DMS53 treated with DMSO at 0.1 percent for 48 hours (cell line): Measurements from ENCODE around the gene ERF.

Source experiments
- DNase-seq: peaks from one replicate; lab custom pipeline; 2025; ENCODE audit not compliant: unreplicated experiment; lab: John Stamatoyannopoulos, UW

The ERF gene

DNA sequence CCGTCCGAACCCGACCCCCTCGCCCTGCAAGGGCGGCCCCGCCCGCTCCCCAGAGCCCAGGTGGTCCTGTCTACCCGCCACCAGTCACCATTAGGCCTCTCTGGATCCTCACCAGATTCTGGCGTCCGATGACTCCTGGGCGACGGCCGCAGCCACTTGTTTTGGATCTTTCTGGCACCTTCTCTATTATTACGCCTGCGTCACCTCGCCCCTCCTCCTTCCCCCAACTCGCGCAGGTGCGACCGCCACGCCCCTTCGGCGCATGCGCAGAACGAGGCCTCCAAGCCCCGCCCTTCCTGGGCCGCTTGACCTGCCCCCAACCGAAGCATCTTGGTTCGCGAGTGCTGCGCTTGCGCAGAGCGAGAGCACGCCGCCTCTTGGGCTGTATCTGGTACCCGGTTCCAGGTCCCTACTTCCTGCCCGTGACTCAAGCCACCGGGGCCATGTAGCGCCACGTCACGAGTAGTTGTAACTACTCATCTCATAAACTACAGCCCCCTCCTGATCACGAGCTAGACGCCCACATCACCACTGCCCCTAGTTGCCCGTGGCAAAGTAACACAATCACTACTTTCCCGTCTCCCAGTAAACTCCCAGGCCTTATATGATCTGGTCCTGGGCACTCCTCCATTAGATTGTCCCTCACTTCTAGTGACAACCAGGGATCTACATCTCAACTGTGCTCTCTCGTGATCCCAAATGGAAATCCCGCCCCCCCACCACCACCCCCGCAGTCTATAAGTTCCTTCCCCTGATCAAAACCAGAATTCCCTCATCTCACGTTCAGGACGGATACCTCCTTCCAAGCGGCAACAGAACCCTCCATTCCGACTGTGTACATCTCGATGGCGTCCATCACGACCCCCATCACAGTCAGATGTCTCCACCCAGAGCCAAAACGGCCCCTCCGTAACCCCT, 37.1 kb downstream of the ERF start, which contains the start of gene DEDD2:
Gene DEDD2 (minus strand): TSS at position 158 of the 918 bp plus-strand sequence. CDS start 670 bp downstream, outside the sequence.
- DNase-seq: peak; percentile 96

DNA sequence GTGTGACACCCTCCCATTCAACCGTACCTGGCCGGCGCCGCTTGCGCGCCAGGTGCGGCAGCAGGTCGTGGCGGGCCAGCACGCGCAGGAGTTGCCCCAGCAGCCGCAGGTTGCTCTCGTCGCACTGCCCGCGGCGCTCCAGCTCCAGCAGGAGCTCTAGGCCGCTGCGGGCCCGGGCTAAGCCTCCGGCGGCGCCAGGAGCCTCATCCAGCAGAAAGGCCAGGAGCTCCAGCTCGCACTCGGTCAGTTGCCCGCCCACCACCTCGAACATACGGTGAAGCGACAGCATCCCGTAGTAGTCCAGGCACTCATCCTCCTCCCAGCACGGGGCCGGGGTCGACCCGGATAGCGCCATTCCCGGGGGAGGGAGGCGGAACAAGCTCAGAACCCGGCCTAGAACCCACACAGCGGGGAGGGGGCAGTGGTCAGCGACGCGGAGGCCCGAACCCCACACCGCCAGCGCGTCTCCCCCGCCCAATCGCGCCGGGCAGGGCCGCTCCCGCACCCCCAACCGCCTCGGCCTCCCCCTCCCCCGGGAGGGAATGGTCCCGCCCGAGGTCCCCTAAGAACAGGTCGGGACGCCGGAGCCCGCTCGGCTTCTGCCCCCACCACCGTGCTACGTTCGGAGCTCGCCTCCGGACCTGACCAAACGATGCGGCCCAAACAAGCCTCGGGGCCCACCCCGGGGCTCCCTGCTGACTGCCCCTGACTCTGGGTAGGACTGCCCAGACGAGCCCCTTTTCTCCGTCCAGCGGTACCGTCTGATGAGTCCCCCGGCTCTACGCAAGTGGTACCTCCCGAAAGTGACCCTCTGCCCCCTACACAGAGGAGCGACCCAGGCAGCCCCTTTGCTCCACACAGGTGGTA, 38.0 kb downstream of the ERF start:
- DNase-seq: peak; percentile 21

DNA sequence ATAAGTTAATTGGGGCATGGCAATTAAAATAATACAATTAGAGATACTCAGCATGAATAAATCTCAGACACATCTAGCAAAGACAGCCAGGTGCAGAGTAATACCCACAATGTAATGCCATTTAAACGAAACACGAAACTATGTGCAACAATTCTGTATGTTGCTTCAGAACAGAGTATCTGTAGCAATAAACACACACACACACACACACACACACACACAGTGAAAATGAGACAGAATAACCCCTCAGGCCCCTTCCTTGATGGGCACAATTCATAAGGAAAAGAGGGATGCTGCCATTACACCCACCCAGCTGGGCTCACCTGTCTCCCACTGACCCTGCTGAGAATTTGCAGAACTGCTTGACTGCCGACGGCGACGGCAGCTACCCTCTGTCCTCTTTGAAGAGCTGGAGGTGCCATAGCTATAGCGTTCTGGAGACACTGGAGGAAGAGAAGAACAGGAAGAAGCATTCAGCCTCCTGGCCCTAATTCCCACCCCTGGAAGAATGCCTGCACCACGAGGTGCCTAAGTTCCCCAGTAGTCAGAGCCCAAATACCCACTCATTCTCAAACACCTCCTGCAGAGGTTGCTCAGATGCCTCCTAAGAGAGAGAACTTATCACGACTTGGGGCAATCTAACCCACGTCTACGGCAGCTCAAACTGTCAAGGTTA, 40.0 kb downstream of the ERF start:
- DNase-seq: no peak

DNA sequence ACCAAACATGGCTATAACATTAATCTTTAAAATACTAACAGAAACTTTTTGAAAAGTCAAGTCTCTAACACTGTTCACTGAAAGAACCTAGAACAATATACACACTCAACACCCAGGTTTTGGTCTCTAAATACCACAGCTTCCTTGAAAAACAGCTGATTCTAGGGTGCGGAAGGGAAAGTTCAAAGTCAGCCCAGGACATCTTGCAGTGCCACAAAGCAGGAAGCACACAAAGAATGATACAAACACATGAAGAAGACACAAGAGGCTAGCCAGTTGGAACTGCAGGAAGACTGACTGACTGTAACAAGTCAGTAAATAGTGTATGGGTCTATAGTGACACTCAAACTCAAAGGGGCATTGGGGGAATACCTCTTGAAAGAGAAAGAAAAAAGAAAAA, 42.0 kb downstream of the ERF start:
- DNase-seq: no peak

DNA sequence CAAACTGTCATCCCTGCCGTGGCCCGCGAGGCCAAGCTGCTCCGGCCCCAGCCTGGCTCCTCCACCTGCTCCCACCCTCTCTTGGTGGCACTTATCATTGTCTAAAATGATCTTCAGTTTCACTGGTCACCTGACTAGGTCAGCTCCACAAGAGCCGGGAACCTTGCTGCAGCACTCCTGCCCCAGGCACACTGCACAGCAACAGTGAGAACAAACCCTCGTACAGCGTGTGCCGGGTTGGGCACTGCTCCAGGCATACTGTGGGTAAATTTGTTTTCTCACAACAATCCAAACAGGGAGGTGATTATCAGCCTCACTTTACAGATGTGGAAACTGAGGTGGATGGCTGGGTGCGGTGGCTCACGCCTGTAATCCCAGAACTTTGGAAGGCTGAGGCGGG, 46.3 kb downstream of the ERF start:
- no peak for DNase-seq

DNA sequence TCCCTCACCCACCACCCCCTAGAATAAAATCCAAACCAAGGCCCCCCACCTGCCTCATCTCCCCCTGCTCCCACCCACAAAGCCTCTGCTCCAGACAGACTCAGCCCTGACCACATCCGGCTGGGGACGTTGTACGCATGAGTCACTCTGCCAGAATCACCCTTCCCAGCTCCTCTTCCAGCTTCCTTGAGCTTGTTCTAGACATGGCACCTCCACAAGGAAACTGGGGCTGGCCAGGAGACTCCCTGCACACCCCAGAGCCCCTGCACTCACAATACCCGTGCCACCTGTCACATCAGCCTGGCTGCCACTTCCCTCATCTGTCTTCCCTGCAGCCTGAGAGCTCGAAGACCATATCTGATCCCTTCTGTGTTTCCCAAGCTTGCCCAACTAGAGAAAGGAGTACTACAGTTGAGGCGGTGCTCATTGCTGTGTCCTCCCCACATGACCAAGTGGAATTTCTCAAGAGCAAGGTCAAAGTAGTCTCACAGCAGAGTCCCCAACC, 47.1 kb downstream of the ERF start:
- no peak for DNase-seq

DNA sequence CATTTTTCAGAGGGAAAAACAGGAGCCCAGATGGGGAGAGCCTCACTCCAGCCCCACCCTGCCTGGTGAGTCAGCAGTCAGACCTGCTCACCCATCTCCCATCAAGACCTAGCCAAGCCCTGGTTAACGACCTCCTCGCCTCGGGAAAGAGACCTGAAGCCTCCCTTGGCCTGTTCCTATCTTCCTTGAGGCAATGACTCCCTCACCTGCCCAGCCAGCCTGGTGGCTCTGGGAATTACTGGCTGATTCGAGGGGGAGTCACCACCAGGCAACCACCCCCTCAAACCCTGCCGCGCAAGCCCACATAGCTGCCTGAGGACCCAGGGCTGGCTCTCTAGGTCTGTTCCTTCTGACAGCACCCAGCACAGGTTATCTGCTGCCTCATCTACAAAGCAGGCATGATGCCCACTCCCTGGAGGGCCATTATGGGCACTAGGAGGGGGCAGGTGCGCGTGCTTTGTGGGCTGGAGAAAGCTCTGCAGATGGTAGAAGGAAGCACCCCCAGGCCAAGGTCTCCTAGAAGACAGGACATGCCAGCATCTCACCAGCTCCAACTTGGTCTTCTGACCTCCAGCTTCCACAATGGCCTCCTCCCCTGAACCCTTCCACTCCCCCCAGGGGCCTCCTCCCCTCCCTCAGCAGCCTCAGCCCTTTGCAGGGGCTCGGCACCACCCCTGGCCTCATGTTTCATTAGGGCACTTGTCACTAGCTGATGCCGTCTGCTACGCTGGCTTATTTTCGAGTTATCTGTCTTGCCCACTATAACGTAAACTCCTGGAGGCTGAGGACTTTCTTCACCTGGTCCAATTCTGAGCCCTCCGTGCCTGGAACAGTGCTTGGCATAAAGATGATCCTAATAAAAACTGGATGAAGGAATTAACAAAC, 47.8 kb downstream of the ERF start:
- no peak for DNase-seq

DNA sequence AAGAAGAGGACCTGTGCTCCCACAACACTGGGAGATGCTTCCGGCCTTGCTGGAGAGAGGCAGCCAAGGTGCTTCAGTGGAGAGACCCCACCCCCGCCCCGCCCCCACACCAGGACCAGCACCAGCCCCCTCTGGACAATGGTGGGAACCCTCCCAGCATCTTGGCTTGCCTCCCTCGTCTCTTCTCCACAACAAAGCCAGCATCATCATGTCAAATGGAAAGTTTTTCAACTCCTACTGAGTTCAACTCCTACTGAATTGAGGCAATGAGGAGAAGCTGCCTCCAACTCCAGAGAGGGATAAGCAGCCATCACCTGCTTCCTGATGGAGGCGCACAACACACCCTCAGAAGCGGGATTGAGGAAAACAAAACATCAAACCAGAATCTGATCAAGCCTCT, 50.3 kb downstream of the ERF start:
- no peak for DNase-seq

DNA sequence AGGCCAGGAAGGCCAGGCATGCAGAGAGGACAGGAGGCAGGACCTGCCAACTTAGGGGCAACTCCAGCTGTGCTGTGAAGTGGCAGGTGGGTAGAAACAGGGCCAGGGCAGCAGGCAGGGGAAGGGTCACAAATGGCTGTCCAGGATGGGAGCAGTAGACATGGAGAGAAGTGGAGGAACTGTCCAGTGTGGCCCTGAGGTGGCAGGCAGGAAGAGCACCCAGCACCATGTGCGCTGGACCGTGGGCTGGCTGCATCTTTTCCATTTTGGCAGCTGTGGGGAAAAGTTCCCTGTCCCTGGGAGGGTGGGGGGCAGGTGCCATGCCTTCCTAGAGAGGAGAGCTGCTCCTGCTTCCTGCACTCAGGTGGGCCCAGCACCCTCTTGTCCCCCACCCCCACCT, 51.2 kb downstream of the ERF start:
- no peak for DNase-seq

DNA sequence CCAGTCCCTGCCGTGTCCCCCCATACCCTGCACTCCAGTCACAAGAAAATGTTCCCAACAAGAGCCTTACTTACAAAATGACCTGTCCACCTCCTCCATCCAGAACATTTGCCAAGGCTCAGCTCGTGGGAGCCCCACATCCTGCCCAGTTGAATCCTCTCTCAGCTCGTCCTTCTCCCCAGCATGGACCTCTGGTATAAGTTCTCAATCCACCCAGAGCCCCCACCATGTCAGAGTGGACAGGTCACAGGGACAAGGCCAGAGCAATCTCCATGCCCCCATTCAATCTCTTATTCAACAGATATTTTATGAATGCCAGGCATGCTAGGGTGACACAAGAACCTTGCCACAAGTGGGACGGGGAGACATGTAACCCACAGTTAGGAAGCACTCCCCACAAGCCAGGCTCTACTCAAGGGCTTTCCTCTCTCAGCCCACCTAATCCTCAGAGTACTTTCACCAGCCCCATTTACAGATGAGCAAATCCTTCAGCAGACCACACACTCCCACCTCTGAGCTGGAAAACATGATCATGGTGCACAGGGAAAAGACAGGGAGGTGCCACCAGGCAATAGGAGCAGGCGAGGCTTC, 52.5 kb downstream of the ERF start:
- no peak for DNase-seq

DNA sequence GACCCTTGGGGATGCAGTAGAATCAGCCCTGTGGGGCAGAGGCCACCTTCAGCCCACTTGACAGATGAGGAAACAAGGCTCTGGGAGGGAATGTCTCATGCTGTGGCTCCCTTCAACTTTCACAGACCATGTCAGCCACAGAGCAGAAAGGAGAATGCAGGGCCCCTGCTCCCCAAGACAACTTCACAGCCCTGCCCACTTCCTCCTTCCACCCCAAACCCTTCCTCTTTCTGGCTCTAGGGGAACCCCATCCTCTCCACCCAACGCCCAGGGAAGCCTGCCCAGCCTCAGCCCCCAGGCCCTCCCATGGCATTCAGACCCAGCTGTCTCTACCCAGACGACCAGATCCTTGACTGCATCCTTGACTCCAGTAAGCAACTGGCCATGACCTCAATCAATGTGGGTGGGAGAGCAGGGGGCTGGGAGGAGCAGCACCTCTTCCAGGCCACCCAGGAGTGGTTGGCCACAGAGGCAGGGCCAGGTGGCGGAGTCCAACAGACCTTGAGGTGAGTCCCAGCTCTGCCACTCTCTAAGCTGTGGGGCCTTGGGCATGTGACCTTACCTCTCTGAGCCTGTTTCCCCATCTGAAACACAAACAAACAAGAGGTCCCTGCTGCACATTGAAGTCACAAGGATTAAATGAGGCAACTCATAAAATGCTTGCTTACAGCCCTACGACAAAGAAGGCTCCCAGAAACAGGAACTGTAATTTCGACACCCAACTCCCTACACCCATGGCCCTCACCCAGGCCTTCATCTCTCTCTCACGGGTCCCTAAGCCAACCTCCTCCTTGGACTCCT, 53.2 kb downstream of the ERF start:
- DNase-seq: no peak

DNA sequence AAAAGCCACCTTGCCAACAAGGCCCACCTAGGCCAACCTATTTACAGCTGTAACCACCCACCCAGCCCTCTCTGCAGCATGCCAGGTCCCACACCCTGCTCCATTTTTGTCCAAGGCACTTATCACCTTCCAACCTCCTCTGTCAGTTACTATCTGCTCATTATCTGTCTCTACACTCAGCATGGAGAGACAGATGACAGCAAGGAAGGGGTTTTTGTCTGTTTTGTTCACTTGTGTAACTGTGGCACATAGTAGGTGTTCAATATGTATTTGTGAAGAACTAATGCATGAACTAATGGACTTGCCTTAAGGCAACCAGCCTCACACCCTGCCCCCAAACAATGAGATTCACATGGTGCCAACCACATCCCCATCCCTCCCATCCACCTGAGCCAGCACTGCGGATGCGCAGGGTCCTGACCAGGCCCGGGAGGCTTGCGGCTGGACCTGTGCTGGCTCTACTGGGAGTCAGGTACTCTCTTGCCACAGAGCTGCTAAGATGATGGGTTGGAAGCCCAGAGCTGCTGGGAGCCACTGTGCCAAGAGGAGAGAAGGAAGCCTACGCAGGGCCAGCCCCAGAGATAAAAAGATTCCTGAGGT, 54.7 kb downstream of the ERF start:
- DNase-seq: no peak

DNA sequence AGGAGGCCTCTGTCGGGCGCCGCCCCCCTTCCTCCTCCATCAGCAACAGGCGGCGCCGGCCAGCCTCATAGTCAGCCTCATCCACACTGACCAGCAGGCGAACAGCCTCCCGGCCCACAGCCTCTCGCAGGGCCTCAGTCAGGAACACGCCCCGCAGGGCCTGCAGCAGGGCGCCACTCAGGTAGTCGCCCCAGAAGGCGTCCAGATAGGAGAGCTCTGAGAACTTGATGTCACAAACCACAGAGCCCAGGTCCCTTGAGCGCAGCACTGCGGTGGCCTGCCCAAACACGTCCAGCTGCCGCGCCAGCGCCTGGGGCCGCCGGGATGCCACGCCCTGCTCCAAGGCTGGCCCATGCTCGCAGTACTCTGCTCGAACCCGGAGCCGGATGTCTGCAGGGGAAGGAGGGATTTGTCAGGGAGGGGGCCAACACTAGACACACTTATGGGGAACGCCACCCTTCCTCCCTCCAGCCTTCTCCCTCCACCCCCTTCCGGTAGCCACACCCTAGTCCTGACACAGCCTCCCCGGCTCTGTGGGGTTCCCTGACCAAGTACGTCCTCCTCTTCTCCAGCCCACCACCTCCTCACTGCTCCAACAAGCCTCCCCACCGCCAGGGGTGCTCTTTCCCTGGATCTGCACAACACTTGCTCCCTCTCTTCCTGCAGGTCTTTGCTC, 55.4 kb downstream of the ERF start:
- no peak for DNase-seq

DNA sequence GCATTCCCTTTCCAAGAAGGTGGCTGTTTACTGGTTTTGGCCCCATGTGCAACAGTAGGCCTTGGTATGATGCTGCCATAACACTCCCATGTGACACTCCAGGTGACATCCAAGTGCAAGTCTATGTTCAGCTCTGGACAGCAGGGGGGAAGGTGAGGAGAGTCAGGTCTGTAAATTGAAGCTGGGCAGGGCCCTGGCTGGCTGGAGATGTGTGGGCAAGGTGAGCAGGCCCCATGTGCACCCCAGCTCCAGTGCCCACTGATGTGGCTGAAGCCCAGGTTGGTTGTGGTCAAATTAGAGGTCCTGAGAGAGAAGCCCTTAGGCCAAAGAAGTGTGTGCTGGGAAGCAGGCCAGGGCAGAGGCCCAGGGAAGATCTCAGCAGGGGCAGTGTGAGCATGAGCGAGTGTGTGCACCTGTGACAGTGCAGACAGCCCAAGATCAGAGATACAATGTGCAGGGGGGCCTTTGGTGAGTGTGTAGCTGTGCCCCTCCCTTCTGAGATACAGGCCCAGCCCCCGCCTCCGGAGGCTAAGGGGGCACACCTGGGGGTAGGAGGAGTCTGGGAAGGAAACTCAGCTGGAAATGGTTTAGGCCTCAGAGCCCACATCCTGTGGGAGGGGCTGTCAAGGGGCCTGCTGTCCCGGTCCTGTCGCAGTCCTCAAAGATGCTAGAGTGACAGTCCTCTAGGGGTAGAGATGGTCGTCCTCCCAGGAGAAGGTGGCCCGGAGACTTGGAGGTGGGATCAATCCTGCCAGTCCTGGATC, 56.1 kb downstream of the ERF start:
- no peak for DNase-seq
